ENCODE results near the gene KIF2C.

- no peak for TF ChIP-seq FOSB (CRISPR knock-in tag; IDR thresholded peaks at IDR 0.05)
- no peak for TF ChIP-seq PBX3 (IDR thresholded peaks at IDR 0.05)
- no peak for TF ChIP-seq CTCF (IDR thresholded peaks at IDR 0.05)
- TF ChIP-seq CEBPB (IDR thresholded peaks at IDR 0.05), result no peak
- TF ChIP-seq EP300 (IDR thresholded peaks at IDR 0.05), result no peak
- TF ChIP-seq CHD2 (IDR thresholded peaks at IDR 0.05; ENCODE audit: low read length, partially characterized antibody), result no peak
- TF ChIP-seq RCOR1 (IDR thresholded peaks at IDR 0.05; ENCODE audit: low read depth, low read length), result no peak
- TF ChIP-seq ESRRA (IDR thresholded peaks at IDR 0.05; ENCODE audit: borderline replicate concordance, low read length), result no peak
- TF ChIP-seq FOXS1 (CRISPR knock-in tag; IDR thresholded peaks at IDR 0.05), result no peak
- TF ChIP-seq EHMT2 (IDR thresholded peaks at IDR 0.05; ENCODE audit: low read depth), result no peak
- no peak for TF ChIP-seq POLR2A (IDR thresholded peaks at IDR 0.05; ENCODE audit: low read length)
- TF ChIP-seq MYC (IDR thresholded peaks at IDR 0.05; ENCODE audit: borderline replicate concordance, low read length), result no peak
- no peak for TF ChIP-seq ZC3H11A (IDR thresholded peaks at IDR 0.05)
- TF ChIP-seq SREBF2 (IDR thresholded peaks at IDR 0.05), result no peak
These were observed 25.1 kb upstream of the KIF2C start for GRCh38 chr1:44714532-44714931.
